HCT116 (cell line): Measurements from ENCODE around the gene PLCB3. TPM values are rescaled to one million over a fixed set of nuclear protein-coding genes. Genes with fewer than 3 reads are reported as not detected.

ENCODE experiments used
- ATAC-seq: fragments of 200-7000 bp; cut with Tn5 transposase; 2 replicates; pipeline ENCODE4 v1.9.1; 2020; ENCODE audit warnings: mild to moderate bottlenecking, moderate library complexity
- BruUV-seq: library from RNA; stranded (reverse); fragments of 400-500 nt; replicated peaks from 2 replicates; lab custom pipeline; 2021; lab: Mats Ljungman, UMichigan
- CTCF ChIA-PET: fragments of 300-600 bp; sonication (Branson Sonifier 250); formaldehyde crosslinking; loops from one replicate; lab custom pipeline; 2021; ENCODE audit warnings: antibody characterized with exemption; lab: Charles Lee
- POLR2A ChIA-PET: fragments of 300-600, 350-600 bp; sonication (Branson Sonifier 250); formaldehyde crosslinking; loops from one replicate; lab custom pipeline; 2021; ENCODE audit warnings: antibody characterized with exemption; lab: Charles Lee
- RAD21 ChIA-PET, 2 experiments: fragments of 300-600 bp; sonication (Branson Sonifier 250); formaldehyde crosslinking; loops; one replicate each; lab custom pipeline; 2023; ENCODE audit warnings: low total read pairs in 2 of 2; ENCODE audit not compliant: uncharacterized antibody in 2 of 2, unreplicated experiment in 2 of 2, low non-redundant PET in 1 of 2; lab: Charles Lee
- DNase-seq: peaks from one replicate; pipeline ENCODE4 v3.0.0-alpha.2; 2010; ENCODE audit warnings: low read depth, low spot score
- H2AFZ ChIP-seq: fragments of 200-600 bp; shearing (Covaris generic), sonication (generic); 2 replicates; pipeline ENCODE4 v1.6.1; 2017; ENCODE audit warnings: low read depth, mixed run types, mixed read lengths, antibody characterized with exemption, low read length; ENCODE audit not compliant: poor library complexity, severe bottlenecking
- H3K27ac ChIP-seq: 2 replicates; pipeline ENCODE4 v1.5.1; 2012; ENCODE audit warnings: low read depth, low read length
- H3K27me3 ChIP-seq: fragments of 200-600 bp; sonication (generic); 2 replicates; pipeline ENCODE4 v1.6.1; 2016; ENCODE audit warnings: mixed run types, low read length, mixed read lengths; ENCODE audit not compliant: insufficient read depth
- H3K36me3 ChIP-seq, 2 experiments: fragments of 200-500 bp in 1 of 2; fragments of 200-600 bp in 1 of 2; sonication (Bioruptor generic) in 1 of 2; sonication (generic) in 1 of 2; 2 replicates each; pipeline versions ENCODE4 v1.5.1 to v1.6.1; 2014 to 2016; ENCODE audit warnings: low read length in 2 of 2, inconsistent platforms in 1 of 2, mixed read lengths in 1 of 2, mixed run types in 1 of 2; ENCODE audit not compliant: insufficient read depth in 2 of 2, control insufficient read depth in 1 of 2
- H3K4me1 ChIP-seq, 2 experiments: fragments of 200-600 bp in 1 of 2; sonication (generic) in 1 of 2; 2 replicates each; pipeline versions ENCODE4 v1.5.1 to v1.6.1; 2012 to 2017; ENCODE audit warnings: low read length in 2 of 2, inconsistent platforms in 1 of 2, mild to moderate bottlenecking in 1 of 2, mixed read lengths in 1 of 2, mixed run types in 1 of 2, moderate library complexity in 1 of 2; ENCODE audit not compliant: insufficient read depth in 2 of 2, control insufficient read depth in 1 of 2
- H3K4me2 ChIP-seq: fragments of 200-600 bp; sonication (generic); 2 replicates; pipeline ENCODE4 v1.6.1; 2017; ENCODE audit warnings: mixed run types, low read length, mixed read lengths
- H3K4me3 ChIP-seq, 2 experiments: fragments of 200-600 bp in 1 of 2; sonication (generic) in 1 of 2; replicated peaks in 1 of 2; 2 replicates each; pipeline ENCODE4 v1.5.1; 2011 to 2016; ENCODE audit warnings: low read length in 2 of 2, control low read depth in 1 of 2, low read depth in 1 of 2, mild to moderate bottlenecking in 1 of 2, mixed read lengths in 1 of 2, mixed run types in 1 of 2
- H3K79me2 ChIP-seq: fragments of 200-600 bp; sonication (generic); 2 replicates; pipeline ENCODE4 v1.6.1; 2017; ENCODE audit warnings: mild to moderate bottlenecking, mixed run types, low read length, moderate library complexity, mixed read lengths; ENCODE audit not compliant: insufficient read depth
- H3K9ac ChIP-seq: fragments of 200-600 bp; sonication (generic); 2 replicates; pipeline ENCODE4 v1.6.1; 2016; ENCODE audit warnings: low read length, mixed read lengths
- H3K9me2 ChIP-seq: fragments of 200-600 bp; sonication (generic), shearing (Covaris generic); 2 replicates; pipeline ENCODE4 v1.6.1; 2017; ENCODE audit warnings: mixed run types, mild to moderate bottlenecking, moderate library complexity; ENCODE audit not compliant: insufficient read depth
- H3K9me3 ChIP-seq, 2 experiments: fragments of 200-500 bp in 1 of 2; fragments of 200-600 bp in 1 of 2; sonication (Bioruptor generic) in 1 of 2; sonication (generic) in 1 of 2; 2 replicates each; pipeline ENCODE4 v1.6.1; 2014 to 2017; ENCODE audit warnings: low read length in 2 of 2, mixed read lengths in 2 of 2, inconsistent platforms in 1 of 2, low read depth in 1 of 2, mild to moderate bottlenecking in 1 of 2, mixed run types in 1 of 2, moderate library complexity in 1 of 2; ENCODE audit not compliant: control insufficient read depth in 1 of 2, insufficient read depth in 1 of 2
- H4K20me1 ChIP-seq: fragments of 200-600 bp; sonication (generic), shearing (Covaris generic); 2 replicates; pipeline ENCODE4 v1.6.1; 2017; ENCODE audit warnings: mixed run types, mild to moderate bottlenecking, moderate library complexity; ENCODE audit not compliant: insufficient read depth
- EZH2 ChIP-seq: fragments of 200-600 bp; sonication (generic); IDR thresholded peaks from 2 replicates; pipeline ENCODE4 v1.6.1; 2017; ENCODE audit warnings: antibody characterized with exemption, mixed run types
- JUND ChIP-seq: IDR thresholded peaks from 2 replicates; pipeline ENCODE4 v1.6.1; 2012
- ZBTB33 ChIP-seq: IDR thresholded peaks from 2 replicates; pipeline ENCODE4 v1.6.1; 2011; ENCODE audit warnings: mild to moderate bottlenecking, low read length, moderate library complexity; ENCODE audit not compliant: insufficient replicate concordance; ENCODE audit errors: extremely low read depth
- intact Hi-C: fragments of 100-400 bp; cut with micrococcal nuclease; formaldehyde crosslinking; loops from 2 replicates; pipeline ENCODE4 v1.10.0; 2022
- total RNA-seq: library from RNA; stranded (reverse); gene quantifications from one replicate; pipeline ENCODE4 v1.2.1, GENCODE V29; 2021; ENCODE audit not compliant: unreplicated experiment

The PLCB3 gene
- total RNA-seq, 1 experiment from 2014 or later = 106 TPM

DNA sequence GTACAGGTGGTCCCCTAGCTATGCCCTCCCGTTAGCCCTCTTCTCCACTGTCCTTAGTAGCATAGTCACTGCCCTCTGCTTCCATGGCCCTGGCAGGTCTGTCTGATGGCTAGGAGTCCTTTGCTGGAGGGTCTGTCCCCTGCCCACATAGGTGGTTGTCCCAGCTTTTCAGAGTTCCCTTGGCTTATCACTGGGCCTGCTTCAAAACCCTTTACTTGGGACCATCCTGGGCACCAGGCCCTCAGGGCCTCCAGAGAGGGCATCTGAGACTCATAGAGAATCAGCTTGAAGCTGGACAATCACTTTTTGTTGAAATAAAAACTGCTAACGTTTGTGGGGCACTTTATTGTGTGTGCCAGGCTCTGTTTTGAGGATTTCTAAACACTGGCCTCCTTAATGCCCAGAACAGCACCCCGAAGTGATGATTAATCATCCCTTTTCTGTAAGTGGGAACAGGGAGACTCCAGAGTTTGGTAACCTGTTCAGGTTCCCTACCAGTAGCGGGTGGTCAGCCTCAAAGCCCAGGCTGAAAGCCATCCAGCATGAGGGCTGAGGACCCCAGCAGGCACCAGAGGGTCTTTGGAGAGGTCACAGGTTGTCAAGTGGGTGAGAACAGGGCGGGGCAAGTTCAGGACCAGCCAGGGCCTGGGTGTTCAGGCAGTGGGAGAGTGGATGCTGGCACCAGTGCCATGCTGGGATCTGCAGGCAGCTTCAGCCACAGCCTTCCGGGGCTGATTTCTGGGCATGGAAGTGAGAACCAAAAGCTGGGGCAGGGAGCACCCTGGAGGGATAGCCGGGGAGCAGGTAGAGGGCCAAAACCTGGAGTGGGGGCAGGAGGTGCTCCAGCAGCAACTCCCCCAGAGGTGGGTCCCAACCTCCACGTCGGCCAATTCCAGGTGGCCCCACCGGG lies 39.3 kb downstream of the PLCB3 start:
- no peaks in the 10 kb centered on the region for H3K27me3 ChIP-seq
- H3K4me3 ChIP-seq = no peak overlapping the region
- no peaks in the 10 kb centered on the region for H3K9me3 ChIP-seq
- ATAC-seq (no peak), DNase-seq (no peak)
- H3K4me2 ChIP-seq = no peak overlapping the region
- CTCF ChIA-PET = interaction anchor here (1.2 to 1.3 kb wide), 3 partner anchors 10 to 14 kb away, joined by 4 to 6 read pairs (median 5); no protein-coding TSS in a partner anchor
- BruUV-seq = no TSS peak
- H3K79me2 ChIP-seq = no peaks in the 10 kb centered on the region
- no peak overlapping the region for H2AFZ ChIP-seq
- POLR2A ChIA-PET = no interaction called here
- H3K36me3 ChIP-seq = no peaks in the 10 kb centered on the region
- TF ChIP-seq ZBTB33 (no peak), EZH2 (no peak)
- H3K9me2 ChIP-seq = no peaks in the 10 kb centered on the region
- H3K4me1 ChIP-seq = peaks cover 8 to 10% of the 10 kb centered on the region in 2 experiments
- no peak overlapping the region for H3K9ac ChIP-seq
- no peaks in the 10 kb centered on the region for H4K20me1 ChIP-seq
- RAD21 ChIA-PET = no interaction called here
- intact Hi-C loops = no loop called here
- H3K27ac ChIP-seq = no peak overlapping the region

GRCh38 chr11:64291262-64291751 lies 40.0 kb downstream of the PLCB3 start, which contains the start of gene KCNK4:
TSS of gene KCNK4 (plus strand) at chr11:64291302. CDS start at chr11:64293019, 1,717 bp downstream.
- intact Hi-C loops = no loop called here
- ATAC-seq (no peak), DNase-seq (no peak)
- Histone ChIP-seq H3K36me3 (no peaks in the 10 kb centered on the region), H4K20me1 (no peaks in the 10 kb centered on the region), H3K9ac (no peak within 1 kb of the TSS), H3K27me3 (no peaks in the 10 kb centered on the region), H3K4me2 (no peak within 1 kb of the TSS), H3K4me3 (no peak within 1 kb of the TSS), H3K9me3 (no peaks in the 10 kb centered on the region), H2AFZ (no peak within 1 kb of the TSS), H3K79me2 (no peaks in the 10 kb centered on the region), H3K9me2 (no peaks in the 10 kb centered on the region), H3K27ac (no peak within 1 kb of the TSS), H3K4me1 (peaks cover 4 to 8% of the 10 kb centered on the region in 2 experiments; a peak in 3 of 4 replicates)
- CTCF ChIA-PET = no interaction called here
- RAD21 ChIA-PET = no interaction called here
- POLR2A ChIA-PET = no interaction called here
- no peak for TF ChIP-seq JUND
- no TSS peak for BruUV-seq
